C4-2B (cell line): ENCODE measurements around the gene NUBPL.
"Not testable (repeated sequence)": the region's sequence is repeated elsewhere in the genome, so short reads cannot be mapped to it uniquely, and the experiment has no call there.

ENCODE experiments used
- H3K27ac ChIP-seq: fragments of 450-650 bp; 2 replicates; pipeline ENCODE4 v1.5.1; 2017
- CTCF ChIP-seq: fragments of 450-650 bp; conservative IDR thresholded peaks from 2 replicates; pipeline ENCODE4 v1.5.1; 2017; ENCODE audit warnings: mild to moderate bottlenecking
- ZFX ChIP-seq: fragments of 450-650 bp; IDR thresholded peaks from 2 replicates; pipeline ENCODE4 v1.6.1; 2017

The NUBPL gene

GRCh38 chr14:31592122-31592521 lies 30.9 kb downstream of the NUBPL start:
- TF ChIP-seq ZFX (no peak), CTCF (no peak)
- no peak overlapping the region for H3K27ac ChIP-seq

GRCh38 chr14:31592631-31593030 lies 31.4 kb downstream of the NUBPL start:
- no peak overlapping the region for H3K27ac ChIP-seq
- TF ChIP-seq CTCF, result no peak
- no peak for TF ChIP-seq ZFX

- TF ChIP-seq ZFX (no peak), CTCF (no peak)
- H3K27ac ChIP-seq, result no peak overlapping the region
These were observed 35.3 kb downstream of the NUBPL start for GRCh38 chr14:31596342-31597095.

- no peak overlapping the region for H3K27ac ChIP-seq
- TF ChIP-seq CTCF (no peak), ZFX (no peak)
These were observed 44.5 kb downstream of the NUBPL start for GRCh38 chr14:31605702-31606101.

GRCh38 chr14:31611778-31612433 lies 50.7 kb downstream of the NUBPL start:
- TF ChIP-seq CTCF (no peak), ZFX (no peak)
- H3K27ac ChIP-seq, result no peak overlapping the region

GRCh38 chr14:31613188-31613587 lies 52.0 kb downstream of the NUBPL start:
- TF ChIP-seq ZFX, result no peak
- no peak for TF ChIP-seq CTCF
- no peak overlapping the region for H3K27ac ChIP-seq

- not testable (repeated sequence) for H3K27ac ChIP-seq
These were observed 57.7 kb downstream of the NUBPL start for GRCh38 chr14:31618884-31619283.

GRCh38 chr14:31619440-31619839 lies 58.2 kb downstream of the NUBPL start:
- no peak overlapping the region for H3K27ac ChIP-seq
- TF ChIP-seq CTCF (no peak), ZFX (no peak)

GRCh38 chr14:31620898-31621297 lies 59.7 kb downstream of the NUBPL start:
- H3K27ac ChIP-seq, result not testable (repeated sequence)
